Stomach (tissue), 9 donors: ENCODE measurements around the gene BARX1. TPM values are rescaled to one million over a fixed set of nuclear protein-coding genes. Genes with fewer than 3 reads are reported as not detected.
A peak's percentile ranks its signal among the peaks of the same experiment; 100 is the strongest.

Source experiments
- DNase-seq, 2 donors: peaks; one replicate each; pipeline versions ENCODE4 v3.0.0 to v3.0.0-alpha.2; 2013 to 2019
- H3K27ac ChIP-seq, 5 donors: fragments of 200-600 bp in 4 of 5; sonication (generic) in 4 of 5; one replicate each; pipeline ENCODE4 v1.5.1; 2013 to 2019; ENCODE audit warnings: mild to moderate bottlenecking in 1 of 5, moderate library complexity in 1 of 5
- H3K27me3 ChIP-seq, 3 donors: fragments of 200-600 bp; sonication (generic); one replicate each; pipeline ENCODE4 v1.5.1; 2017 to 2019; ENCODE audit warnings: mixed run types in 1 of 3
- H3K36me3 ChIP-seq, 4 donors: fragments of 200-600 bp; sonication (generic); 1 replicate in 3 of 4; 2 replicates in 1 of 4; pipeline ENCODE4 v1.5.1; 2016 to 2019
- H3K4me1 ChIP-seq, 4 donors: fragments of 200-600 bp; sonication (generic); one replicate each; pipeline ENCODE4 v1.5.1; 2016 to 2019
- H3K4me3 ChIP-seq, 4 donors: fragments of 200-600 bp; sonication (generic) in 3 of 4; one replicate each; pipeline ENCODE4 v1.5.1; 2016 to 2019; ENCODE audit warnings: mild to moderate bottlenecking in 1 of 4
- H3K9me3 ChIP-seq, 4 donors: fragments of 200-600 bp; sonication (generic); one replicate each; pipeline ENCODE4 v1.5.1; 2016 to 2019
- EP300 ChIP-seq: sonication (generic); formaldehyde crosslinking; IDR thresholded peaks from one replicate; pipeline ENCODE4 v1.6.1; 2017; ENCODE audit warnings: antibody characterized with exemption
- POLR2A ChIP-seq, 4 donors: fragments of 450-650 bp; IDR thresholded peaks; one replicate each; pipeline ENCODE4 v1.6.1; 2016; ENCODE audit warnings: antibody characterized with exemption in 4 of 4, control low read depth in 2 of 4, mild to moderate bottlenecking in 1 of 4, moderate library complexity in 1 of 4
- POLR2AphosphoS5 ChIP-seq, 3 donors: sonication (generic); formaldehyde crosslinking; IDR thresholded peaks; one replicate each; pipeline ENCODE4 v1.6.1; 2016; ENCODE audit warnings: antibody characterized with exemption in 3 of 3
- WGBS, 5 donors: extraction: QIAGEN DNeasy Blood & Tissue Kit in 3 of 5; methylation state at CpG; one replicate each; pipeline versions ENCODE4 v1.1.5 to v1.1.7; 2013 to 2018; 5-methylcytosine and 5-hydroxymethylcytosine counted together
- intact Hi-C: fragments of 100-400 bp; cut with DNase I; formaldehyde crosslinking; loops from one replicate; pipeline ENCODE4 v1.15.1; 2023; ENCODE audit warnings: low total_unique reads
- polyA plus RNA-seq, 3 donors: library from polyadenylated mRNA; stranded (reverse); fragments of 200-250 nt; gene quantifications; one replicate each; pipeline ENCODE4 v1.2.3, GENCODE V29; 2013
- total RNA-seq, 5 donors: library from RNA; depleted of rRNA; stranded (reverse); fragments of >200 nt; gene quantifications; one replicate each; pipeline versions ENCODE4 v1.1.0 to v1.2.3, GENCODE V29; 2014 to 2016
- TF ChIP-seq, protein P1 (sequence below), 7 experiments: fragments of 450-650 bp in 4 of 7; fragments of 200-600 bp in 3 of 7; sonication (generic) in 3 of 7; IDR thresholded peaks; one replicate each; pipeline ENCODE4 v1.5.1; 2016 to 2019; ENCODE audit warnings: antibody characterized with exemption in 7 of 7, control low read depth in 2 of 7, mild to moderate bottlenecking in 1 of 7
- donor health status: healthy with polysubstance abuse.
- donor health status: Bipolar disorder and iron deficiency.
- donor health status: healthy.

The BARX1 gene
- total and polyA plus RNA-seq, 8 donors, result 42.0 to 256 (median 141) TPM; not detected in 1

DNA sequence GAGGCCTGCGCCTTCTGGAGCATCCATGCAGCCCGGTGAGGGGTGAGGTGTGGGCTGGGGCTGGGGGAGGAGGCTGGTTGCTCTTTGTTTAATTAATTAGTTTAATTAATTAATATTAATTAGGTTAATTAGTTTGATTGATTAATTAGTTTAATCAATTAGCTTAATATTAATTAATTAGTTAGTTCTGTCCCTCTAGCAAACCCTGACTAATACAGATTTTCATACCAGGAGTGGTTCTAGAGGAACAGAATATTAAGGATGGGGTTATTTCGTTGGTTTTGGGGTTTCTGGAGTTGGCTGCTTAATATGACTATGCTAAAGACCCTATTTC, 14.1 kb upstream of the BARX1 start:
- intact Hi-C loops, result no loop called here
- no peak for DNase-seq
- 93 to 100% (median 96%) methylated on average over 3 of the region's 3 CpGs for WGBS, 5 donors
- Histone ChIP-seq H3K4me1 (peaks cover 0 to 37% (median 20%) of the 10 kb centered on the region in 4 donors), H3K27ac (peak overlapping the region in 2 of 5 donors; percentile 22 to 38), H3K36me3 (peaks cover 0 to 34% (median 13%) of the 10 kb centered on the region in 4 donors), H3K9me3 (peaks cover 0 to 8% (median 4%) of the 10 kb centered on the region in 4 donors), H3K27me3 (no peaks in the 10 kb centered on the region), H3K4me3 (no peak overlapping the region)
- TF ChIP-seq, protein P1, sequence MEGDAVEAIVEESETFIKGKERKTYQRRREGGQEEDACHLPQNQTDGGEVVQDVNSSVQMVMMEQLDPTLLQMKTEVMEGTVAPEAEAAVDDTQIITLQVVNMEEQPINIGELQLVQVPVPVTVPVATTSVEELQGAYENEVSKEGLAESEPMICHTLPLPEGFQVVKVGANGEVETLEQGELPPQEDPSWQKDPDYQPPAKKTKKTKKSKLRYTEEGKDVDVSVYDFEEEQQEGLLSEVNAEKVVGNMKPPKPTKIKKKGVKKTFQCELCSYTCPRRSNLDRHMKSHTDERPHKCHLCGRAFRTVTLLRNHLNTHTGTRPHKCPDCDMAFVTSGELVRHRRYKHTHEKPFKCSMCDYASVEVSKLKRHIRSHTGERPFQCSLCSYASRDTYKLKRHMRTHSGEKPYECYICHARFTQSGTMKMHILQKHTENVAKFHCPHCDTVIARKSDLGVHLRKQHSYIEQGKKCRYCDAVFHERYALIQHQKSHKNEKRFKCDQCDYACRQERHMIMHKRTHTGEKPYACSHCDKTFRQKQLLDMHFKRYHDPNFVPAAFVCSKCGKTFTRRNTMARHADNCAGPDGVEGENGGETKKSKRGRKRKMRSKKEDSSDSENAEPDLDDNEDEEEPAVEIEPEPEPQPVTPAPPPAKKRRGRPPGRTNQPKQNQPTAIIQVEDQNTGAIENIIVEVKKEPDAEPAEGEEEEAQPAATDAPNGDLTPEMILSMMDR (IDR thresholded peaks at IDR 0.05), result no peak
- TF ChIP-seq EP300, result no peak
- TF ChIP-seq POLR2A (IDR thresholded peaks at IDR 0.05), result no peak
- no peak for TF ChIP-seq POLR2AphosphoS5 (IDR thresholded peaks at IDR 0.05)

DNA sequence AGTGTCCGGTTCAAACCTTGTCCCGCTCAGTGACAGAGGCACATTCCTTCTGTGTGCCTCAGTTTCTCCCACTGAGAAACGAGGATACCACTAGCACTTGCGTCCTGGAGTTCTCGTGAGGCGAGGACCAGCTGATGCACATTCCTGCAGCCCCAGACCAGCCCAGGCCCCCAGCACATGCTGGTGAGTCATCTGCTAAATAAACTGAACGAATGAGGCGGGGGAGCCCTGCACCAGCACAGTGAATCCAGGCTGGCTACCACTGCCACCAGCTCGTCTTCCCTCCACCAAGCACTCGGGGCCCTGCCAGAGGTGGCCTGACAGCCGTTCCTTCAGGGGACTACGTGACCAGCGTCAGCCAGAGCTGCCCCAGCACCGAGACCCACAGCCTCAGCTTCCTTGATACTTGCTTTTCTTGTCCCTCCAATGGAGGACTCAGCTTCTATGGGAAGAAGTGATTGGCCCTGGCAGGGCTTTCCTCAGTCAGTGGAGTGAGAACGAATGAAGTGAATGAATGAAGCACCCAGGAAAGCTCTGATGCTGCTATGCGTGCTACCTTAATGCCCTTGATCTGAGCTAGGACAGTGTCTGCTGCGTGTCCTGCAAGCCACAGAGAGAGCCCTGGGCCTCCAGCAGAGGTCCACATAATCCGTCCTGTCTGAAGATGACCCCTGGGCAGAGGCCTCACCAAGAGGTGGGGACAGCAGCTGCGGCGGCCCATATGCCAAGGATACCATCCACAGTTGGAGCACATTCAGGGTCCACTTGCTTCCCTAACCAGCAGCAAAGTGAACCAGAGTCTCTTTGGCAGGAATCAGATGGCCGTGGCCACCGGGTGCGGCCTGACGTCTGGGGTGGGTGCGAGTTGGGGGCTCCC, 13.5 kb upstream of the BARX1 start:
- H3K27ac ChIP-seq, result peak overlapping the region in 2 of 5 donors; percentile 22 to 38
- TF ChIP-seq, protein P1 (IDR thresholded peaks at IDR 0.05), result no peak
- TF ChIP-seq POLR2AphosphoS5 (IDR thresholded peaks at IDR 0.05), result peak in 2 of 3 donors; percentile 16 to 27
- H3K4me3 ChIP-seq, result no peak overlapping the region
- peak in 1 of 2 donors; percentile 69 for DNase-seq
- intact Hi-C loops, result no loop called here
- WGBS, 5 donors, result 74 to 82% (median 78%) methylated on average over 19 to 25 of the region's 25 CpGs
- H3K9me3 ChIP-seq, result peaks cover 0 to 8% (median 4%) of the 10 kb centered on the region in 4 donors
- peaks cover 0 to 34% (median 13%) of the 10 kb centered on the region in 4 donors for H3K36me3 ChIP-seq
- peaks cover 0 to 41% (median 21%) of the 10 kb centered on the region in 4 donors for H3K4me1 ChIP-seq
- no peaks in the 10 kb centered on the region for H3K27me3 ChIP-seq

DNA sequence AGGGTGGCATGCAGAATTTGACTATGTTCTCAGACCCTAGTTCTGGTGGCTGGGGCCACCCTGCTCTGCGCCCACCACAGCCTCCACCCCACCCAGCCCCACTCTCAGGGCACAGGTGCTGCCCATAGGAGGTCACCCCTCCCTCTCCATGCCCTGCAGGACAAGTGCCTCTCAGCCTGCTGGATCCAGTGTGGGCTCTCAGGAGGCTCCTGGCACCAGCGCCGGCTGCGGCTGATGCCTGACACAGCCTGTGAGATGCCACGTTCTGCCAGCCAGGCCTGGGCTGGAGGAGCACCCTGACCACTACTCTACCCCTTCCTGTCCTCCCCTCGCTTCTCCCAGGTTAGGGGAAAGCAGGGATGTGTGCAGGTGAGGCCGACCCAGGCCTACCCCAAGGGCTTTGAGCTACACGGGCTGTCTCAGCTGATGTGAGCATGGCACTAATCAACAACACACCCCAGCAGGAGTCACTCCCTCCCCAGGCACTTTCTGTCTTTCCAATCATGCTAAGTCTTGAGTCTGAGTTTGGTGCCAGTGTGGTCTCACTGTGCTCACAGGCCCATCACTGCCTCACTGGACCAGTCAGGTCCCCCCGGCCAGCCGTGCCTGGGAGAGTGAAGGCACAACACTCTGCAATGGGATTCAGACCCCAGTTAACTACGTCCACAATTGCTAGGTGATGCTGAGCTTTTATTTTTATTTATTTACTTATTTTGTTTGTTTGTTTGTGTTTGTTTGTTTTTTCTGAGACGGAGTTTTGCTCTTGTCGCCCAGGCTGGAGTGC, 12.1 kb upstream of the BARX1 start:
- WGBS, 5 donors, result 83 to 89% (median 87%) methylated on average over 12 to 13 of the region's 13 CpGs
- peaks cover 0 to 5% (median 0%) of the 10 kb centered on the region in 4 donors for H3K9me3 ChIP-seq
- peaks cover 6 to 51% (median 27%) of the 10 kb centered on the region in 4 donors for H3K4me1 ChIP-seq
- no peak for DNase-seq
- intact Hi-C loops, result no loop called here
- no peaks in the 10 kb centered on the region for H3K27me3 ChIP-seq
- TF ChIP-seq EP300 (no peak), POLR2AphosphoS5 (IDR thresholded peaks at IDR 0.05) (no peak), POLR2A (IDR thresholded peaks at IDR 0.05) (no peak)
- TF ChIP-seq, protein P1 (IDR thresholded peaks at IDR 0.05), result no peak
- no peak overlapping the region for H3K4me3 ChIP-seq
- peaks cover 0 to 20% (median 11%) of the 10 kb centered on the region in 4 donors for H3K36me3 ChIP-seq
- H3K27ac ChIP-seq, result peak overlapping the region in 1 of 5 donors; percentile 90

DNA sequence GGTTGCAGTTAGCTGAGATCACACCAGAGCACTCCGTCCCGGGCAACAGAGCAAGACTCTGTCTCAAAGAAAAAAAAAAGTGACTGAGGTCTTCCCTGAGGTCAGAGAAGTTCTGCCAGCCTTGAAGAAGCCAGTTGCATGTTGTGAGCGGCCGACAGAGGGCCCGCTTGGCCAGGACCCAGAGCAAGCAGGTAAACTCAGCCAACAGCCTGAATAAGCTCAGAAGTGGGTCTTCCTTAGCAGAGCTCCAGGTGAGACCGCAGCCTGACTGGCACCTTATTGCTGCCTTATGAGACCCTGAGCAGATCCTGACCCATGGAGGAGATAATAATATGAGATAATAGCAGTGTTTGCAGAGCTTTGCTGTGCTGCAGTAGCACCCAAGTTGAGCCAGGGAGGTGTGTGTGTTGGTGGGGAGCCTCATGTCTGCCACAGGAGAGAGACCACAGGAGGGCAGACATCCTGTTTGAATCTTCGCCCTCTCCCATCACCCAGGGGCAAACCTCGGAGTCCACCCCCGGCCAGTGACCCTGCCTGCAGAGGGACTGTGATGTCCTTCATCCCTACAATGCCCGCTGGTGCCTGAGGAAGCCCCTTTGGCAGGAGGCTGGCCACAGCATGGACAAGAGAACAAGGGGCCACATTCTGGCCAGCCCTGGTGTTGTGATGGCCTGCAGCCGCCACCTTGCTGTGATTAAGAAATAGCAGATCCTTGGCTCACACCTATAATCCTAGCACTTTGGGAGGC, 10.8 kb upstream of the BARX1 start:
- Histone ChIP-seq H3K27me3 (peaks cover 0 to 9% (median 3%) of the 10 kb centered on the region in 3 donors), H3K4me3 (no peak overlapping the region), H3K9me3 (no peaks in the 10 kb centered on the region), H3K27ac (peak overlapping the region in 1 of 5 donors; percentile 90), H3K4me1 (peaks cover 6 to 63% (median 38%) of the 10 kb centered on the region in 4 donors), H3K36me3 (peaks cover 0 to 9% (median under 1%) of the 10 kb centered on the region in 4 donors)
- DNase-seq, result peak; percentile 56 to 73
- WGBS, 5 donors, result 55 to 70% (median 63%) methylated on average over 9 to 11 of the region's 11 CpGs
- TF ChIP-seq POLR2AphosphoS5 (IDR thresholded peaks at IDR 0.05) (no peak), EP300 (no peak), POLR2A (IDR thresholded peaks at IDR 0.05) (no peak)
- TF ChIP-seq, protein P1 (IDR thresholded peaks at IDR 0.05), result peak in 5 of 7 experiments; percentile 22 to 55 (median 31)
- intact Hi-C loops, result no loop called here
